ENCODE measurements around the gene NT5DC1. TPM values are rescaled to one million over a fixed set of nuclear protein-coding genes. Genes with fewer than 3 reads are reported as not detected.

The NT5DC1 gene
- total RNA-seq, 1 donor from 2014 or later: 3.4 TPM

GRCh38 chr6:116291701-116292396 is 191.2 kb downstream of the NT5DC1 start:
- TF ChIP-seq CTCF (IDR thresholded peaks at IDR 0.05; ENCODE audit: insufficient read depth, low read length, severe bottlenecking): no peak
- FAIRE-seq (no peak), DNase-seq (ENCODE audit: low read depth) (no peak)
- Histone ChIP-seq H3K36me3 (ENCODE audit: control insufficient read depth, insufficient read depth, low read length) (no peaks in the 10 kb centered on the region), H3K4me3 (ENCODE audit: low read depth, low read length) (no peak overlapping the region), H3K27me3 (ENCODE audit: control insufficient read depth, insufficient read depth, low read length) (no peaks in the 10 kb centered on the region)

- Histone ChIP-seq H3K27me3 (ENCODE audit: control insufficient read depth, insufficient read depth, low read length) (no peaks in the 10 kb centered on the region), H3K4me3 (ENCODE audit: low read depth, low read length) (no peak overlapping the region), H3K36me3 (ENCODE audit: control insufficient read depth, insufficient read depth, low read length) (no peaks in the 10 kb centered on the region)
- FAIRE-seq (no peak), DNase-seq (ENCODE audit: low read depth) (no peak)
- no peak for TF ChIP-seq CTCF (IDR thresholded peaks at IDR 0.05; ENCODE audit: insufficient read depth, low read length, severe bottlenecking)
Measured at GRCh38 chr6:116292553-116292952, 191.9 kb downstream of the NT5DC1 start.

- FAIRE-seq (no peak), DNase-seq (ENCODE audit: low read depth) (no peak)
- Histone ChIP-seq H3K27me3 (ENCODE audit: control insufficient read depth, insufficient read depth, low read length) (no peaks in the 10 kb centered on the region), H3K36me3 (ENCODE audit: control insufficient read depth, insufficient read depth, low read length) (no peaks in the 10 kb centered on the region), H3K4me3 (ENCODE audit: low read depth, low read length) (no peak overlapping the region)
- TF ChIP-seq CTCF (IDR thresholded peaks at IDR 0.05; ENCODE audit: insufficient read depth, low read length, severe bottlenecking): no peak
Measured at GRCh38 chr6:116298273-116298672, 197.6 kb downstream of the NT5DC1 start.

GRCh38 chr6:116298973-116299372 is 198.3 kb downstream of the NT5DC1 start:
- no peak for DNase-seq (ENCODE audit: low read depth)
- no peak for TF ChIP-seq CTCF (IDR thresholded peaks at IDR 0.05; ENCODE audit: insufficient read depth, low read length, severe bottlenecking)
- FAIRE-seq: no peak
- no peak overlapping the region for H3K4me3 ChIP-seq (ENCODE audit: low read depth, low read length)
- H3K27me3 ChIP-seq (ENCODE audit: control insufficient read depth, insufficient read depth, low read length): no peaks in the 10 kb centered on the region
- H3K36me3 ChIP-seq (ENCODE audit: control insufficient read depth, insufficient read depth, low read length): no peaks in the 10 kb centered on the region

Other genes with a start within 250 kb of the NT5DC1 start
- gene FRK, start 40.0 kb upstream of the NT5DC1 start, total RNA-seq: 1.3 and 3.1 TPM in 2 replicates
- not detected in 2 replicates for gene COL10A1, start 25.3 kb downstream of the NT5DC1 start, total RNA-seq
- gene TSPYL4, start 153.2 kb downstream of the NT5DC1 start, total RNA-seq: 2.1 and 3.2 TPM in 2 replicates
- gene TSPYL1, start 179.1 kb downstream of the NT5DC1 start, total RNA-seq: 72.4 and 134 TPM in 2 replicates